Fibroblast of gingiva (primary cell): ENCODE data around the gene COL23A1.
A peak's percentile ranks its signal among the peaks of the same experiment; 100 is the strongest.
"Not testable (repeated sequence)": the region's sequence is repeated elsewhere in the genome, so short reads cannot be mapped to it uniquely, and the experiment has no call there.

Source experiments
- DNase-seq: peaks from one replicate; pipeline ENCODE4 v3.0.0-alpha.2; 2011; ENCODE audit warnings: low read depth

COL23A1 gene

GRCh38 chr5:178239626-178240301, 350.4 kb downstream of the COL23A1 start:
- DNase-seq, result not testable (repeated sequence)

GRCh38 chr5:178238711-178239592, 351.2 kb downstream of the COL23A1 start:
- DNase-seq, result no peak

DNA sequence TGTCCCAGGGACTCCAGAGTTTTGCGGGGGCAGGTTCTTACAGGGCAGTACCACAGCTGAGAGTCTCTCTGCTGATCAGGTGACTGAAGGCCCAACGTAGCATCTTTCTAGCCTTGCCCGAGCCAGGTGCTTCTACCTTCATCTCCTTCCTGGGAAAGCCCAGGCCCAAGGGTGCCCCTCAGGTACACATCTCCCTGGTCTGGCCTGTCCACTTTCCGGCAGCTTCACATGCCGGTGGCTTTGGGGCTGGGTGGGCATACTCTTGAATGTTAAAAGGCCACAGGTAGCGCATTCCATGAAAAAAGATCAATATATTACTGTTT, 351.9 kb downstream of the COL23A1 start:
- no peak for DNase-seq

DNA sequence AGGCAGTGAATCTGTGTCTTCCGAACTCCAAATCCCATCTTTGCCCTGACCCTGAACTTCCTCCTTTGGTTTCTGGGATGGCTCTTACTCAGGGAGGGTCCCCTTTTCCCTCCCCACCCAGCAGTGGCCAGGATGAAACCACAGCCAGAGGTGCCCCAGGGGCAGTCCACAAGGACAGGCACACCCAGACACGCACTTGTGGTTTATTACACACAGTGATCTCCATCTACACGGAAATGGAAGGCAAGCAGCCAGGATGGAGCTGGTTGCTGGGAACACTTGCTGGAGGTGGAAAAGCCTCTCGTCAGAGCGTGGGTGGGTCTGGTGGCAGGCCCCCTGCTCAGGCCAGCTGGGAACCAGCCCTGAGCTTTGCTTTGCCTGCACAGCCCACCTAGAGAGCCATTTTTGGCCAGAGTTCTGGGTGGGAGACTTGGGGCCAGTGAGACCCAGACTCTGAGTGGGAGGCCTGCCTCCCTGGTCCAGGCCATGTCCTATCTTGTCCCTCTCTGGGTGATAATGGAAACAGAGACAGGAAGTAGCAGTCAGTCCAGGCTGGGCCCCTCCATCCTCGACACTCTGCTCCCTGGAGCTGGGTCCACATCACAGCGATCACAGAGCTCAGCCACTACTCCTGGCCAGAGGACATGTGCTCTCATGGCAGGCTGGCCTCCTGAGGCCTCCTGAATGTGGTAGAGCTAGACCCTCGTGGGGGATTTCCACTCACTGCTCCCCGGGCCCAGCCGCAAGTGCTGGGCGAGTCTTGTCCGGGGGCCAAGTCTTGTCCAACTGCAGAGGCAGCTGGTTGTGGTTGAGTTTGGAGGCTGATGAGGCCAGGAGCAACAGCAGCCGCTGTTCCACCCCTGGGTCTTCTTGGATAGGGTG, 352.5 kb downstream of the COL23A1 start:
- no peak for DNase-seq

DNA sequence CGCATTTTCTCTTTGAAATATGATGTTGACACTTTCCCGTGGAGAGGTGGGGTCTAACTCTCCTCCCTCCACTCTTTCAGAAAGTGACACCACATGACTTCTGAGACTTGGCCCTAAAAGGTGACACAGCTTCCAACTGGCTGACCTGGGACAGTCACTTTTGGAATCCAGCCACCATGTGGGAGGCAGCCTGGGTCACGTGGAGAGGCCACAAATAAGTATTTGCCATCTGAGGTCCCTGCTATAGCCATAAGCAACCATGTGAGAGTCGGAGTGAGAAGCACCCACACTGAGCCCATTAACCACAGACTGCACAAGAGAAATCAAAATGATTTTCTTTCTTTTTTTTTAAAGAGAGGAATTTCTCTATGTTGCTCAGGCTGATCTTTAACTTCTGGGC, 353.5 kb downstream of the COL23A1 start:
- no peak for DNase-seq

DNA sequence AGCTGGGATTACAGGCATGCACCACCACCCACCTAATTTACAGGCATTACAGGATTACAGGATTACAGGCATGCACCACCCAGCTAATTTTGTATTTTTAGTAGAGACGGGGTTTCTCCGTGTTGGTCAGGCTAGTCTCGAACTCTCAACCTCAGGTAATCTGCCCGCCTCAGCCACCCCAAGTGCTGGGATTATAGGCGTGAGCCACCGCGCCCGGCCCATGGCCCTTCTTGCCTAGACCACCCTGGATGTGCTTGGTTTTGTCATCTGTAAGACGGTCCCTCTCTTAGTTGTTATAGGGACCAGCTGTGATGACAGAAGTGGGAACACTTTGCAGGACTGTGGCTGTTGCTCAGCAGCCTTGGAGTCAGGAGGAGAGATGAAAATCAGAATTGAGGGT, 354.1 kb downstream of the COL23A1 start:
- DNase-seq, result no peak

DNA sequence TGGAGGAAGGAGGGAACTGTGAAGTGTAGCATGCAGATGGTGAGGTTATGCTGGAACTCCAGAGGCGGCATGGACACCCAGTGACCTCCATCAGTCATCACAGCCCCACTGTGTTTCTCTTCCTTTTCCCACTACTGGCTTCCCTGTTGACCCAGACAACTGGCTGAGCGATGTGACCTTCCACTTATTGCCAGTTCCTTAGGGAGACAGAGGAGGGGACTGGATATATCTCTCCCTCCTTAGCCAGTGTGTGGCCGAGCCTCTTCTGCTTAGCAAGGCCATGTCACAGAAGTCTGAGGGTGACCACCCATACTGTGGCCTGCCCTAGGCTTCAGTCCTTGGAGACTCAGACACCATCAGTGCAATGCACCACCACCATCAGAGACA, 354.6 kb downstream of the COL23A1 start:
- DNase-seq, result no peak

DNA sequence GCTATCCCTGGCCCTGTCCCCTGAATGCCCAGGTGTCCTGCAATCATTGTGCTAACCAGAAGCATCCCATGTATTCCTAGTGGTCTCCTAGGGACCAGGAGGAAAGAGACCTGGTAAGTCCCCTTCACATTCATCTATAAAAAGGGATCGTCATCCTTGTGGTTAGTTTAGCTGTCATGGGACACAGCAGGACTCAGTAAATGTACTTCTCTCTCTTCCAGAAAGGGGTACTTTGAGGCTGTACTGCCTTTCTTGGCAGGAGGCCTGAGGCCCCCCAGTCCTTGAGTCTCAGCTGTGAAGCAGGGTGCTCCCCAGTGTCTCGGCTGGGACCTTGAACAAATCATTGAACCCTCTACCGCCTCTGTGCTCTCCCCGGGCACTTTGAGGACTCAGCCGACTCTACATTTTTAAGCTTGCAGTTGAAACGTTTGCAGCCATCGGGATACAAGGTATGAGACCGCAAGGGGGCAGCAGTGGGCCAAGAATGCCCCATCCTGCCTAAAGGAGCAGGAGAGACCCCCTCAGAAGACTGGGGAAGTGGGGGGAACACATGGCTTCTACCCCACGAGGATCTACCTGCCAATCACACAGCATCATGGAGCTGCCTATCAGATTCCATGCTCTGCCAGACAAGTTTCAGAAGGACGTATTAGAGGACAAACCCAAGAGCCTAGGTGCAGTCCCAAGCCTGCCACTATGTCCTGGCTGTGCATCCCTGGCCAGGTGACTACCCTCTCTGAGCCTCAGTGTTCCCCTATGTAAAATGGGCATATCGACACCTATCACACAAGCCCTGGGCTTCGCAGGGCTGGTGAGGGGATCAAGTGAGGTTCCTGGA, 355.2 kb downstream of the COL23A1 start:
- peak; percentile 39 for DNase-seq

- no peak for DNase-seq
These were observed 356.0 kb downstream of the COL23A1 start for GRCh38 chr5:178234121-178234749.

DNA sequence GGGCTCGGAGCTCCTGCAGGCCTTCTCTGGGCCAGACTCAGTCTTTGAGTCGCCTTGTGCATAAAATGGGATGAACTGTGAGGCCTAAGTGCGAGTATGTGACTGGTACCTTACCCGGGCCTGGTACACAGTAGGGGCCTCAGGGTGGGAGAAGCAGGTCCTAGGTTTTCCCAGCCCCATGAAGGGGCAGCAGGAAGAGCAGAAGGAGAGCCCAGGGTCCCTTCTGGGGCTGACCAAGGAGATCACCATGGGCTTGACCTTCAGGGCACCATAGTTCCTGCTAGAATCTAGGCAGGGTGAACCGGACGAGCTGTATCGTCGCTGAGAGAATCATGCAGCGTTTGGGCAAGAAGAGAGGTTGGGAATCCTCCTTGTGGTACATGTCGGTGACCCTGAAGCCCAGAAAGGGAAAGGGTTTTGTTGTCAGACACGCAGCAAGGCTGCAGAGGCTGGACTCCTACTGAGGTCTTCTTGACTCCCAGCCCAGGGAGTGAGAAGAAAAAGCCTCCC, 357.2 kb downstream of the COL23A1 start:
- no peak for DNase-seq

DNA sequence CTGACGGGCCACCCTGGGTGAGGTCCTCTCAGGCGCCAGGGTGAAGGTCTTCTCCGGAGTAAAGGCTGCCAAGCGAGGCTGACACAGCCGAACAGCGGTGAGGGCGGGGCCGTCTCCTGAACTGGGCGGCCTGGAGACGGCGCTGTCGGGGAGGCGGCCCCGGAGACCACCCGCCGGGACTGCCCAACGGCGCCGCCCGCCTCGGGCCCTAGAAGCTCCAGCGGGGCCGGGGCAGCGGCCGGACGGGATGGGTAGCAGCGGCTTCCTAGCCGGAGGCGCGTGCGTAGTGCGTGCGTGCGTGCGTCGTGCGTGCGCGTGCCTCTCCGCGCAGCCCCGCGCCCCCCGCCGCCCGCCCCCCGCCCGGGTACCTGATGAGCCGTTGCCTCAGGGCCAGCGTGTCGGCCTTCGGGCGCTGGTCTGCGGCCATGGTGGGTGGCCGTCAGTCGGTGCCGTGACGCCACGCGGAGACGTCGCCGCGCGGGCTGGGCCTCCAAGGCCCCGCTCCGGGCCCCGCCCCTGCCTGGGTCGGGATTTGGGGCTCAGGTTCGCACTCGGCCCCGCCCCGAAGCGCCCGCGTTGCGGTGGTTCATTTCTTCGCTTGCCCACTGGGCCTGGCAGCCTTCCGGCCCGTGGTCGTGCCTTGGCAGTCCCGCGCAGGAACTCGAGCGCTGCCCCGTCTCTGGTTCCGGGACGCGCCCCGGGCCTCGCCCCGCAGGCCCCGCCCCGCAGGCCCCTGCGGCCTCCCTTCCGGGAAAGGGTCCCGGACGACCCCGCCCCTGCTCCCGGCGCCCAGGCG, 357.9 kb downstream of the COL23A1 start, which contains the start of gene PHYKPL:
PHYKPL (minus strand) TSS at position 679 of the 796 bp plus-strand sequence; CDS start at position 427, 252 bp downstream.
- DNase-seq, result peak; percentile 79

DNA sequence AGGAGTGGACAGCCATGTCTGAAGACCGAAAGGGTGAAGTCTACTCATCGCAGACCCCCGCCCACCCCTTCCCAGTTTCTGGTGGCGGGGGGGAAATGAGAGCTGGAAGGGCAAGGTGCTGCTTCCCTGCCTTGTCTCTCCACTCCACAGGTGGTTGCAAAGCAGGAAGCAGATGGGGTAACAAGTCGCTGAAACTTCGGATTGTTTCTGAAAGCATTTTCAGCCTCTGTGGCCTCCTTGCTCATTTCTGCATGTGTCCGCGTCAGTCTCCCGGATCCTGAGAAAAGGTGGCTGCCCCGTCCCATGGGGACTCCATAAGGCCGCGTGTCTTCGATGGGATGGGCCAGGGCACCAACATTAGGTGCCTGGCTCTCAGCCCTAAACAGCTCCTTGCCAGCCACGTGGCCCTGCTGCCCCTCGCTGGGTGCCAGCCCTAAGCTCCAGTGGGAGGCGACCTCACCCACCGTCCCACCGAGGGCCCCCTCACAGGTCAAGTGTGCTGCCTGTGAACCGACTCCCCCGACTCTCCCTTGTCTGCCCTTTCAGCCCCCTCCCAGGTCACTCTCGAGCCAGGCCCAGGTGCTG, 358.6 kb downstream of the COL23A1 start:
- no peak for DNase-seq

- DNase-seq, result peak; percentile 83
These were observed 359.2 kb downstream of the COL23A1 start for GRCh38 chr5:178230879-178231538.

DNA sequence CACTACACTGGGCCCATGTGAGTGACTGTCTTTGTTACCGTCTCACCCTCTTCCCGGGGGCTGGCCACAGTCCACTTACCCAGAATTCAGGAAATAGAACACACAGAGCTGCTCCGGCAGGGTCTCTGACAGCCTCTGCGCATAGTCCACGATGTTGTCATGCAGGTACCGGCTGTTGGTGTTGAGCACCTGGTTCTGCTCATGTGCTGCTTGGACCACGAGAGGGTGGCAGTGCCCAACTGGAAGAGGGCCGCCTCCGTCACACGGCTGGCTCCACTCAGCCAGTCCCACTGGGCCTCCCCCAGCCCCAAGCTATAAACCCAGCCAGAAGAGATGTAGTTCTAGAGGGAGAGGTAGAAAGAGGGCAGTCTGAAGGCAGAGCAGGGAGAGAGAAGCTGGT, 360.3 kb downstream of the COL23A1 start:
- no peak for DNase-seq

DNA sequence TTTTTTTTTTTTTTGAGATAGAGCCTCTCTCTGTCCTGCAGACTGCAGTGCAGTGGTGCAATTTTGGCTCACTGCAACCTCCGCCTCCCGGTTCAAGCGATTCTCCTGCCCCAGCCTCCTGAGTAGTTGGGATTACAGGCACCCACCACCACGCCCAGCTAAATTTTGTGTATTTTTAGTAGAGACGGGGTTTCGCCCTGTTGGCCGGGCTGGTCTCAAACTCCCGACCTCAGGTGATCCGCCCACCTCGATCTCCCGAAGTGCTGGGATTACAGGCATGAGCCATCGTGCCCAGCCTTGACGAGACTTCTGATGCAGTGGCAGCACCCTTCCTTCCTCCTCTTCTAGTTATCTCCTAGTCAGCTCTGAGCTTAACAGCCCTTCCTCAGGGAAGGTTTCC, 361.1 kb downstream of the COL23A1 start:
- DNase-seq, result not testable (repeated sequence)

GRCh38 chr5:178228609-178229008, 361.6 kb downstream of the COL23A1 start:
- DNase-seq, result no peak

DNA sequence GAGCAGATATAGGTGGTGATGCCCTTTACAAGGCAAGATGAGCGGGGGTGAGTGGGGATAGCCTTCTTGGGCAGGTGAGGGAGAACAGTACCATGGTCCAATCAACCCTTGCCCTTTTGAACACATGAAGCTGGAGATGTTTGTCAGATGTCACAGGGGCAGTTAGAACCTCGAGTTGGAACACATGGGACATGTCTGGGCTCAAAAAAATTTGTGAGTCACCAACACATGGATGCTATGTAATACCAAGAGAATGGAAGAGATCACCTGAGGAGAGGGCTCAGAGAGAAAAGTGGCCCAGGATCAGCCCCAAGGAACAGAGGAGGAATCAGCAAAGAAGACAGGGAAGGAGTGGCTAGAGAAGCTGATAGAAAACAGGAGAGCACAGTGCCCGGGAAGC, 362.3 kb downstream of the COL23A1 start:
- no peak for DNase-seq

DNA sequence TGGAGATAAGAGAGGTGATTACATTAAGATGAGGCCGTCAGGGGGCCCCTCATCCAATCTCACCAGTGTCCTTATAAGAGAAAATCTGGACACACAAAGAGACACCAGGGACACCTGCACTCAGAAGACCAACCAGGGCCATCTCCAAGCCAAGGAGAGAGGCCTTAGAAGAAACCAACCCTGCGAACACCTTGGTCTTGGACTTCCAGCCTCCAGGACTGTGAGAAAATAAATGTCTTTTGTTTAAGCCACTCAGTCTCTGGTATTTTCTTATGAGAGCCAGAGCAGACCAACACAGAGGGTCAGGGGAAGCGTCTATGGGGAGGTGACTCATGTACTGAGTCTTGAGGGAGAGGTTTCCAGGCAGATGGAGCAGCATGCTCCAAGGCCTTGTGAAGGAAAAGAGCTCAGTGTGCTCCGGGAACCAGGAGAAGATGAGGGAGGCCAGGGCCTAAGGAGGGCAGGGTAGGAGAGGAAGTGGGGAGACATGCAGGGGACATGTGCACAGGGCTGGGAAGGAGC, 363.0 kb downstream of the COL23A1 start:
- DNase-seq, result no peak

- no peak for DNase-seq
These were observed 365.0 kb downstream of the COL23A1 start for GRCh38 chr5:178225174-178225573.
